ENCODE results near the gene SNX10.

The SNX10 gene

DNA sequence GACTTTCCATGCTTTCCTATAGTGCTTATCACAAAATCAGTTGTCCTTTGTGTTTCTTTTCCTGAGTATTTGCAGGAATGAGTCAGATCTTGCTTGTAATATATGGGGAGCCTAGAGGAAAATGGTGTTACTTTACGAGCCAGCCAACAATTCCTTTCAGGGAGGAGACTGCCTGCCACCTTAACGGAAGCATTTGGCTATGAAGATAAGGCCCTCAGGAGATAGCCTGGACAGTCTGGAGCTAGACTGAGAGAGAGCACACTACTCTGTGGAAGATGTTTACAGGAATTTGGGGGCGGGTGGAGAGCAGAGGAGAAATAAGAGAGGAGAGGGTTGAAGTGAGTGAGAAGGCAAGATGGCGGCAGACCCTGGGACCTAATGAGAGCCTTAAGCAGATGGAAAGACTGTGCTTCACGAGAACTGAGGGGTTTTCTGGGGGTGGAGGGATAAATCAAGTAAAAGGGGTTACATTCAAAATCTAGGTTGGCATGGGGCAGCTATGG, 126.3 kb downstream of the SNX10 start:
- TF ChIP-seq, protein P1, sequence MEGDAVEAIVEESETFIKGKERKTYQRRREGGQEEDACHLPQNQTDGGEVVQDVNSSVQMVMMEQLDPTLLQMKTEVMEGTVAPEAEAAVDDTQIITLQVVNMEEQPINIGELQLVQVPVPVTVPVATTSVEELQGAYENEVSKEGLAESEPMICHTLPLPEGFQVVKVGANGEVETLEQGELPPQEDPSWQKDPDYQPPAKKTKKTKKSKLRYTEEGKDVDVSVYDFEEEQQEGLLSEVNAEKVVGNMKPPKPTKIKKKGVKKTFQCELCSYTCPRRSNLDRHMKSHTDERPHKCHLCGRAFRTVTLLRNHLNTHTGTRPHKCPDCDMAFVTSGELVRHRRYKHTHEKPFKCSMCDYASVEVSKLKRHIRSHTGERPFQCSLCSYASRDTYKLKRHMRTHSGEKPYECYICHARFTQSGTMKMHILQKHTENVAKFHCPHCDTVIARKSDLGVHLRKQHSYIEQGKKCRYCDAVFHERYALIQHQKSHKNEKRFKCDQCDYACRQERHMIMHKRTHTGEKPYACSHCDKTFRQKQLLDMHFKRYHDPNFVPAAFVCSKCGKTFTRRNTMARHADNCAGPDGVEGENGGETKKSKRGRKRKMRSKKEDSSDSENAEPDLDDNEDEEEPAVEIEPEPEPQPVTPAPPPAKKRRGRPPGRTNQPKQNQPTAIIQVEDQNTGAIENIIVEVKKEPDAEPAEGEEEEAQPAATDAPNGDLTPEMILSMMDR (IDR thresholded peaks at IDR 0.05; ENCODE audit: extremely low read depth, missing control alignments): no peak
- DNase-seq (ENCODE audit: low spot score): no peak

DNA sequence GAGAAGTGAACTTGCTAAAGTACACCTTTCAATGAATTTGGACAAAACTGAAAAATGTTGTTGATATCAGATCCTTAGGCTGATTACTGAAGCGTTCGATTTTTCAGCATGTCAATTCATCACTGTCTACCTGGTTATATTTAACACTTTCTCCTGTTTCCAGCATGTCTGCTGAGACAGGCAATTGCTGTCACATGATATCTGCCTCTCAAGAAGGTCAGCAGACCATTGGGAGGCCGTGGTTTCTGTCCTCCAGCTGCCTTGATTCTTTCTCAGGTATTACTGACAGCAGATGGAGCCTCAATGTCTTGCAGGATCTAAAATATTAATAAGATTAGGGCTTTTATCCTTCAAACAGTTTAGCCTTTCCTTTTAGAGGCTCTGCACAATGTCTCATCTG, 127.5 kb downstream of the SNX10 start:
- TF ChIP-seq, protein P1 (IDR thresholded peaks at IDR 0.05; ENCODE audit: extremely low read depth, missing control alignments): no peak
- no peak for DNase-seq (ENCODE audit: low spot score)

DNA sequence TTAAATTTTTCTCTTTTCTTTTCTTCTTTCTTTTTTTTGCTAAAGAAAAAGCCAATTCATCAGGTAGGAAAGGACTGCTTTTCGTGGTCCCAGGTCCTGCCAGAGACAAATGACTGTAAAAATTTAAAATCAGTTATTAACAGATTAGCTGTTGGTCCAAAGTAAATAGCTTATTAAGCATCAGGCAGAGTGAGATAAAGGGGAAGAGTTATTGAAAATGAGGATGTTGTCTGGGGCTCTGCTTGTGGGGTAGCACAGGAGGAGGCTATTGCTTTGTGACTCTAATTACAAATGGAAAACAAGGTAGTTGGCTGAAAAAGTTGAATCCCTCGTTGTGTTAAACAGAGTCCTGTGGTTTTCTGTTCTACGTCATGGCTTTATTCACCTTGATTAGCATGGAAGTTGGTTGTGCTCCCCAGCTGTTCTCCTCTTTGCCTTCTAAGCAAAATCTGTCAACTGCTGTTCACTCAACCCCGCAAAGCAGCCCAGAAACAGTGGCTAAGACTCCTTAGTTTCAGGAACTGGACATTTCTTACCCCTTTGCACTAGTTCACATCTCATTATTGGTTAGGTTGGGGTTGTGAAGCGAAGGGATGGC, 128.9 kb downstream of the SNX10 start:
- no peak for DNase-seq (ENCODE audit: low spot score)
- TF ChIP-seq, protein P1 (IDR thresholded peaks at IDR 0.05; ENCODE audit: extremely low read depth, missing control alignments): no peak

DNA sequence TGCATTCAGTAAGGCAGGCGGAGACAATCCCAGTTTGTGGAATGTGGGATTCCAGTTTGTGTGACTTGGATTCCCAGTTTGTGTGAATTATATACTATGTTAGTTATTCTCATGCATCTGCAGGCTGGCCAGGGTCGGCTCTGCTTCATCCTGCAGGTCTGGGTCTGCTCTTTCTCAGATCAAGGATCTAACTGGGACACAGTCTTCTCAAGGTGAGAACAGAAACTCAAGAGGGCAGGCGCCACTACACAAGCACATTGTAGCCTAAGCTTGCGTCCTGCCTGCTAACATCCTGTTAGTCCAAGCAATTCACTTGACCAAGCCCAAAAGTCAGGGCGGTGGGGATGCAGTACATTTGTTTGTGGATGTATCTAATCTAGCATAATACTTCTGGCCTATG, 131.1 kb downstream of the SNX10 start:
- TF ChIP-seq, protein P1 (IDR thresholded peaks at IDR 0.05; ENCODE audit: extremely low read depth, missing control alignments): no peak
- DNase-seq (ENCODE audit: low spot score): no peak

- no peak for DNase-seq (ENCODE audit: low spot score)
- TF ChIP-seq, protein P1 (IDR thresholded peaks at IDR 0.05; ENCODE audit: extremely low read depth, missing control alignments): no peak
Observed at GRCh38 chr7:26423436-26423835, 131.8 kb downstream of the SNX10 start.
